Activated naive CD4-positive, alpha-beta T cell (primary cell): ENCODE results near the gene TRIM73.
"Not testable (repeated sequence)": the region's sequence is repeated elsewhere in the genome, so short reads cannot be mapped to it uniquely, and the experiment has no call there.

Experiments
- DNase-seq, 4 experiments: peaks; one replicate each; lab custom pipeline; 2025; lab: John Stamatoyannopoulos, UW

The TRIM73 gene

DNA sequence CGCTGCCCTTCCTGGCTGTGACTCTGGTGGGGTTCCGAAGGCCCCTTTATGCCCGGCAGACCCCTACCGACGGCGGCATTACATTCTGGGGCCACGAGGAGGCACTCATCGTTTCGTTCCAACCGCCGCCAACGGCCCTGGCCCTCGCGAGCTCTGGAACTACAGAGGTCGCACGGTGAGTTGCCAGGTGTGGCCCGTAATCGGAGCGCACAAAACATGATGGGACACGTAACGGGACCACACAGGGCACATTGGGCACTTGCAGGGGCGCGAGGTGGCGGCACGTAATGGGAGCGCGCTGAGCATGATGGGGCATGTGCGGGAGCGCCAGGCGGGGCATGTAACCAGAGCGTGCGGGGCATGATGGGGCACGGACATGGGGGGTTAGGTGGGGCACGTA is at the start of gene TRIM73:
TSS of gene TRIM73 (plus strand) at position 301 of the 400 bp plus-strand sequence. CDS start 3,305 bp downstream, outside the sequence.
- not testable (repeated sequence) for DNase-seq

DNA sequence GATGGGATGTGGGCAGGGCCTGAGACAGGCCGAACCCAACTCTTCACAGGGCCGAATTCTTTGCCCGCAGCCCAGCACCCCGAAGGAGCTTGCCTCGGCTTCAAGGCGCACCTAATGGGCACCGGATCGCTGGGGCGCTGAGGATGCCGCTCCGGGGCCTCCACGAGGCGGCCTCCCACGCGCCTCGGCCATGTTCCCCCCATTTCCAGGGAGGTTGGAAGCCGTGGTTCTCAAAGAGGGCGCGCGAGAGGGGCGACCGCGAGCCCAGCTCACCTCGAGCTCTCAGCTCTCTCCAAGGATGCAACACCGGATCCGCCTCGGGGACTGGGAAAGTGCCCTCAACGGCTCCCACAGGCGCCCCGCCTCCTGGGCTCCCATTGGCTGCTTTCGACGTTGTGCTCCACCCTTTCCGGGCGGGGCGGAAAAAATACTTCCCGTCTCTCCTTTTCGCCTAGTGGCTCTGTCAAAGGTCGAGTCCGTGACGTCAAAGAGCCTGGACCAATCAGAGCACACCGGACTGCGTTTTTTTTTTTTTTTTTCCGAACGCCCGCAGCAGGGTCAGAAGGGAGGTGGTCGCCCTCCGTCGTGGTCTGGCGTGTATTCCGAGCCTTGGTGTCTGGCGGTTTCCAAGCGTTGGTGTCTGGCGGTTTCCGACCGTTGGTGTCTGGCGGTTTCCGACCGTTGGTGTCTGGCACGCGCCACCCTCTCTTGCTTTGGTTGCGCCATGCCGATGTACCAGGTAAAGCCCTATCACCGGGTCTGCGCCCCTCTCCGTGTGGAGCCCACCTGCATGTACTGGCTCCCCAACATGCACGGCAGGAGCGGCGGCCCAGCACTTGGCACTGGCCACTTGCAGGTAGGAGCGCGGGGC is 36.5 kb upstream of the TRIM73 start:
- DNase-seq = not testable (repeated sequence)

GRCh38 chr7:75359542-75359848 is 35.9 kb upstream of the TRIM73 start:
- DNase-seq = not testable (repeated sequence)

- DNase-seq = not testable (repeated sequence)
Observed at GRCh38 chr7:75364079-75364478, 31.4 kb upstream of the TRIM73 start.

DNA sequence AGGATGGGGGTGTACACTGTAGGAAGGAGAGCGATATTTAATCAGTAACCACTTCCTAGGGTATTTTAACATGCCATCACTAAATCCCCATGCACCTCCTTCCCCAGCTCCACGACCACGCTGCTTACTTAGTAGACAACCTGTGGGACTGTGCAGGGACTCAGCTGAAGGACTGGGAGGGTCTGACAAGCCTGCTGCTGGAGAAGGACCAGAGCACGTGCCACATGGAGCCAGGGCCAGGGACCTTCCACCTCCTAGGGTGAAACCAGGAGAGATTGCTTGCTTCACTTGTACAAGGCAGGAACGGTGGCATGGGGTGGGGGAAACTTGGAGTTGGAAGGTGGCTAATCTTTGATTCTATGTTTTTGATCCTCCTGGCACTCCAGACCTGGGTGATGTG is 28.8 kb upstream of the TRIM73 start:
- not testable (repeated sequence) for DNase-seq

DNA sequence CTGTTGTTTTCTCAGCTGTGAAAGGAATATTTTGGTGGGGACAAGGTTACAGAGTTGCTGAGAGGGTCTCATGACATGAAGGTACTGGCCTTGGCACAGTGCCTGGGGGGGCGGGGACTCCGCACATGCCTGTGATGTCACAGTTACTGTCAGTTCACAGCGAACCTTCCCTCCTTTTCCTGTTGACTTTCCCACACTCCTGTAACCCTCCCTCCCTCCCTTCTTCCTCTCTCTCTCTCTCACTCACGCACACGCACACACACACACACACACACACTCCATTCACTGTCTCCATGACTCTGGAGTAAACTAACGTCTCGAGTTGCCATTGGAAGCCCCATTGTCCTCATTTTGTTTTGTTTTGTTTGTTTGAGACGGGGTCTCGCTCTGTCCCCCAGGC is 28.1 kb upstream of the TRIM73 start:
- DNase-seq = not testable (repeated sequence)

DNA sequence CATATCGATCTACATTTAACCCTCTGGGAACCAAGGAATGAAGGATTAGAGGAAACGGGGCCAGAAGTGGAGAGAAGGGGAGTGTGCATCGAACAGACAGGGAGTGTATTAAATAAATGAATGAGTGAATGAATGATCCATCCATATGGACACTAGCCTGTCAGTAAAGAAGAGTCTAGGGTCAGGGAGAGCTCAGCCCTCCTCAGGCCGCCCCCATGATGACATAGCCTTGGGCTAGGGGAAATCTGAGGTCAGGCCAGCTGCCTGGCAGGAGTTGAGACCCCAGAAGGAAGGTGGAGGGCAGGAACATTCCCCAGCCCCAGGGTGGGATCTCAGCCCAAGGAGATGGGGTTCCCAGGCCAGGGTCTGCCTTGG is 21.3 kb upstream of the TRIM73 start:
- not testable (repeated sequence) for DNase-seq

DNA sequence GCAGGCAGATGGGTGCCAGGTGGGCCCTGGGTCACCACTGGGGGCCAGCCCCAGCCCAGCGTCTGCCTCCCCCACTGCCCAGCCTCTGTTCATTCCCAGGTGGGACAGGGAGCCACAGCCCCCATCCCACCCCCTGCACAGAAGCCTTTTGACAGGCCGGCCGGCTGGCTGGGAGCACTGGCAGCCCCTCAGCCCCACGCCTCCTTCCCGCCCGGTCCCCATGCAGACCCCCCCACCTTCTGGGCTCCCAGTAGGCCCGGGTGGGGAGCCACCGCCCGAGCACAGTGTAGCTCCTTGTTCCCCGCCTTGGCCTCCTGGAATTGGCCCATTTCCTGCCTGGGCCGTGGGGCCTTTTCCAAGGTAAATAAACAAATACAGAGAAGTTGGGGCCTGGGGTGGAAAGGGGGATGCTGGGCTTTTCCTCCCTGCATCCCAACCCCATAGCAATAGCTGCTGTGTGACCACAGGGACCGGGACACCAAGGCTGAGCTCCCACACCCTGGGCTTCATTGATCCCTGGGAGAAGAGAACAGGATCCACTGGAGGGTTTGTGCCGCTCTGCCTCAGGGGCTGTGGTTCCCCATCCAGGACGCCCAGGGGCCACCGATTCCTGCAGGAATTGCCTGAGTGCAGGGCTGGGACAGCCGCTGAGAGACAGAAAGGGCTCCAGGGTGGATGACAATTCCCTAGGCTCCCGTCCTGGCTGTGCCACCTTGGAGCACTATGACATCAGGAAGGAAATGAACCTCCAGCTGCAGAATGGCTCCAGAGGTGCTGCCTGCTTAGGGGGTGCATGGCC is 20.7 kb upstream of the TRIM73 start:
- DNase-seq = not testable (repeated sequence)

DNA sequence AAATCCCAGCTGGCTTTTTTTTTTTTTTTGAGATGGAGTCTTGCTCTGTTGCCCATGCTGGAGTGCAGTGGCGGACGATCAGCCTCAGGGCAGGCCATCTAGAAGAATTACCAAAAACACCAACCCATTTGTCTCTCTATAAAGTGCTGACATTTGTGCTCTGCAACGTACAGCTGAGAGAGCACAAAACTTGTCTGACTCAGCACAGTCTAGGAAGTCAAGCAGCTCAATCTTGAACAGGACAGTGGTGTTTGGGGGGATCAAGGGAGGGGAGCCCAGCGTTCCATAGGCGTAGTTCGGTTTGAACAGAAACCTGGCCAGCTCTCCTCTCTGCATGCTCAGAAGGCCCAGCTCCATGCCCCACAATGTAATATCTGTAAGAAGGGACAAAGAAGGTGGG is 2.2 kb upstream of the TRIM73 start:
- DNase-seq = not testable (repeated sequence)

DNA sequence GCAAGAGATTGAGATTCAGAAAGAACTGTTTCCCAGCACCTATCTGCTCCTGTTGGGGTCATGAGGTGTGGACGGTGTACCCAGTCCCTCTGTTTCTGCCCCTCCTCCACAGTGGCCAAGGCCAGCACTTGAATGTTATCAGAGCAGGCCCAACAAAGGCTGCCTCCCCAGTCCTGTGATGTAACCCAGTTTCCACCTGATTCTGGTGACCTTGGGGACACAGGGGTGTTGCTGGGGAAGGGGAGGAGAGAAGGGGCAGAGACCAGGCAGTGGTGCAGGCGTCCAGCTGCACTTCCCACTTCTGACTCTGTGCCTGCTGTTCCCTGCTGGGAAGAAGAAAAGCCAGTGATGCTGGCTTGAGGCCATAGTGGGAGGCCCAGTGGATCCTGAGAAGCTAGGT is 2.4 kb downstream of the TRIM73 start:
- DNase-seq = not testable (repeated sequence)

- not testable (repeated sequence) for DNase-seq
Observed at GRCh38 chr7:75398771-75399700, 3.6 kb downstream of the TRIM73 start.

DNA sequence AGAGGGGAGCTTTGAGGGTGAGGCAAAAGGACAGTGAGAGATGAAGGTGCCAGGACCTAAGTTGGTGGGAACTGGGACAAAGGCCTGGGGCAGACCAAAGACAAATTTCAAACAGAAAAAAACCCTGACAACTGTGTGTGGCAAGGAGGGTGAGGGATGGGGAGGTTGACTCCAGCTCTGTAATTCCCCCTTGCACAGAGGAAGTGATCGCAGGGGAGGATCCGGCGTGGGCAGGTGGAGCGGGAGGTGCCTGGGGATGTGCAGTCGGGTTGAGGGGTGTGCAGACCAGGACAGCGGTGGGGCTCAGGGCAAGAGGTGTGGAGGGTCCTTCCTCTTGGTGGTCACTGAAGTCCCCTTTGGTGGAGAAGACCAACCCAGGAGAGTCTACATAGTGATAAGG is 5.1 kb downstream of the TRIM73 start:
- DNase-seq = not testable (repeated sequence)

DNA sequence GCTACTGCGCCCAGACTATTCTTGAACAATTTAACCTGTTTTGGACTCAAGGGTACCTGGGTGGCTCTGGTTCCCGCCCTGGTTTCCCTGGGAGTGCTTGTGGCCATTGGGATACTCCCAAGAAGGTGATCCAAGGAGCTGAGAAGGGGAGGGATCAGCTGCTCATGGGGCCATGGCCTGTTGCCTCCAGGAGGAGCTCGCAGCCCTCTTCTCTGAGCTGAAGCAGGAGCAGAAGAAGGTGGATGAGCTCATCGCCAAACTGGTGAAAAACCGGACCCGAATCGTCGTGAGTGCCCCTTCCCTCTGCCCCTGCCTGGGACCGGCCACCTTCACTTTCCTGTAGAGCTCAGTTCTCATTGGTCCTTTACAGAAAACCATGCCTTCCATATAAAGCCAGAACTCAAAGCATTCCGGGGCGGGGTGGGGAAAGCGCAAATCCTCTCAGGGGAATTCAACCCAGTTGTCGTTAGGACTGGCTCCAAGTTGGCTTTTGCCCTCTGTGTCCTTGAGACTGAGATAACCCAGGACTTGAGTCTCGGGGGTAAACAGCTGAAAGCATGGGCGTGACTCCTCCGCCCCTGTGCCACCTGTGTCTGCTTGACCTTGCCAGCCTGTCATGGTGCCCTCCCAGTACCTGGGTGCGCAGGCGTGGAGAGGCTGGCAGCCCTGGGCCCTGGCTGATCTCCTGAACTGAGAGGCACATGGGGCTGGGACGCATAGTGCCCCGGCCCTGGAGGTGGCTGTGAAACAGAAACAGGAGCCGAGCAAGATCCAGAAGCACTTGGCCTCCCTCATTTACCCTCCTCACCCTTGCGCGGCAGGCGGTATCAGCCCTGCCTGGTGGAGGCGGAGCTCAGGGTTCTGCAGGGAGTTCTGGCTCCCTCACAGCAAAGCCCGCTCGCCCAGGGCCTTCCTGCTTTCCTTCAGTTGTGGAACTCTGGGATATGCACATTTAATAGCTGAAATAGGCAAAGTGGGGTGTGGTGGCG is 8.3 kb downstream of the TRIM73 start:
- not testable (repeated sequence) for DNase-seq

- DNase-seq = not testable (repeated sequence)
Observed at GRCh38 chr7:75404663-75405062, 9.2 kb downstream of the TRIM73 start.

DNA sequence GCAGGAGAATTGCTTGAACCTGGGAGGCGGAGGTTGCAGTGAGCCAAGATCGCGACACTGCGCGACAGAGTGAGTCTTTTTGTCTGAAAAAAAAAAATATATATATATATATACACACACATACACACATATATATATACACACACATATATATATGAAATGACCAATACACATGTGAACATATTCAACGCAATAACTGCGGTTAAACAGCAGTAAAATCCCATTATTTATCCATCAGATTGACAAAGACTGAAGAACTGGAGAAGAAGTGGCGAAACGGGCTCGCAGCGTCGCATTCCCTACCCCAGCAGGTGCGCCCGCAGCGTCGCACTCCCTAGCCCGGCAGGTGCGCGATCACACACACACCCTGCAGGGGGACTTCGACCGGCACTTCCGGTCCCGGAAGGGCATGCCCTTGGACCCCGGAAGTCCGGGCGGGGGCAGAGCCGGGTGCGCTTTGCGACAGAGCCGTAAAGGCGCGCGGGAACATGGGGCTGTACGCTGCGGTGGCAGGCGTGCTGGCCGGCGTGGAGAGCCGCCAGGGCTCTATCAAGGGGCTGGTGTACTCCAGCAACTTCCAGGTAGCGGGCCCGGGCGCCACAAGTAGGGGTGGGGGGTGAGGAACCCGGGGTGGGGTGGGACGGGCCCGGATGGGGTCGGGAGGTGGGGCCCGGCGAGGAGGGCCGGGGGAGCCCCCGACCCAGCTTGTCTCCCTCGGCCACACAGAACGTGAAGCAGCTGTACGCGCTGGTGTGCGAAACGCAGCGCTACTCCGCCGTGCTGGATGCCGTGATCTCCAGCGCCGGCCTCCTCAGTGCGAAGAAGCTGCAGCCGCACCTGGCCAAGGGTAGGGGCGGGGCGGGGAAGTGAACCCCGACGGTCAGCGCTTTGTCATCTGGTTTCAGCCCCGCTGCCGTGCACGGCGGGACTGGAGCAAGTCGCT is 14.7 kb downstream of the TRIM73 start:
- DNase-seq = not testable (repeated sequence)

GRCh38 chr7:75410823-75411173 is 15.4 kb downstream of the TRIM73 start:
- not testable (repeated sequence) for DNase-seq

DNA sequence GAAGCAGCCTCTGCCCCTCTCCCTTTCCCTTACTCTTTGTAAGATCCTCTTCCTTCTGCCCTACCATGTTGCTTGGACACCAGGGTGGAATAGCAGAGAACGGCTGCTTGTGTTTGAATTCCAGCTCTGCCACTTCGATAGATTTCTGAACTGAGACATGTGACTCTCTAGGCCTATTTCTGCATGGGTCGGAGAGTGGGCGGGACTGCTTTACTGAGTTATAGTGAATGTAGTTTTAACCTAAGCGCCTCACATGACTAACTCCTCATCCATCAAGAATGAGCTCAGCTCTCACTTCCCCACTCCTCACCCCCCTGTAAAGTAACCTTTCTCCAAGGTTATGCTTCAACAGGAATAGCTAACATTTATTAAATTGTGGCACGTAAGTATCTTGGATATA is 18.8 kb downstream of the TRIM73 start:
- DNase-seq = not testable (repeated sequence)

DNA sequence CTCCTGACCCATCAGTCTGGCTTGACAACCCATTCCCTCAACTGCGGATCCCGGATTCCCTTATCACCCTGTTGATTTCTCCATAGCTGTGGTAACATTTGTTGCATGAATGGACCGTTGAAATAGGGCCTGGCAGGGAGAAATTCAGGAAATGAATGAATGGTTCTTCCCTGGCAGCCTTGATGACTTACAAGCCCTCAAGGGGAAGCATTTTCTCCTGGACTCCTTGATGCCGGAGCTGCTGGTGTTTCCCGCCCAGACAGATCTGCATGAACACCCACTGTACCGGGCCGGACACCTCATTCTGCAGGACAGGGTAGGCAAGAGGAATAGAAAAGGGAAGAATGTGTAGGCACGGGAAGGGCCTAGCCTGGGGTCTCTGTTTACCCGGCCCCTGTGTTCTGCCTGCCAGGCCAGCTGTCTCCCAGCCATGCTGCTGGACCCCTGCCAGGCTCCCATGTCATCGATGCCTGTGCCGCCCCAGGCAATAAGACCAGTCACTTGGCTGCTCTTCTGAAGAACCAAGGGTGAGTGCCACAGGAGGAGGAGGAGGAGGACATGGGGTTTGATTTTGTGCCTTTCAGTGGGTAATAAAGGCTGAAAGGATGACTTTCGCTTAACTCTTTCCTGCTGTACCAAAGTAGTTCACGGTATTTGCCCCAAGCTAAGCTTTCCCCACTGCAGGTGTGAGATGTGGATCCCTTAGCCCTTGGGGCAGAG is 19.4 kb downstream of the TRIM73 start:
- not testable (repeated sequence) for DNase-seq

DNA sequence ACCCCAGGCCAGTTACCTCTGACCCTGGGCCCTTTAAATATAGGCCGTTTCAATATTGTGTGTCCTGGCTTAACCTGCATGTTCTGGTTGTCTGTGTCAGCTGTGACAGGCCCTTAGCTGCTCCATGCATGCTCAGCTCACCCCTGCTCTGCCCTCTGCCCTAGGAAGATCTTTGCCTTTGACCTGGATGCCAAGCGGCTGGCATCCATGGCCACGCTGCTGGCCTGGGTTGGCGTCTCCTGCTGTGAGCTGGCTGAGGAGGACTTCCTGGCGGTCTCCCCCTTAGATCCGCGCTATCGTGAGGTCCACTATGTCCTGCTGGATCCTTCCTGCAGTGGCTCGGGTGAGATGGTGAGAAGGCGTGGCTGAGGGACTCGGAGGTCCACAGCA is 20.0 kb downstream of the TRIM73 start:
- not testable (repeated sequence) for DNase-seq
